ENCODE results near the gene AAMP.

Gene AAMP

DNA sequence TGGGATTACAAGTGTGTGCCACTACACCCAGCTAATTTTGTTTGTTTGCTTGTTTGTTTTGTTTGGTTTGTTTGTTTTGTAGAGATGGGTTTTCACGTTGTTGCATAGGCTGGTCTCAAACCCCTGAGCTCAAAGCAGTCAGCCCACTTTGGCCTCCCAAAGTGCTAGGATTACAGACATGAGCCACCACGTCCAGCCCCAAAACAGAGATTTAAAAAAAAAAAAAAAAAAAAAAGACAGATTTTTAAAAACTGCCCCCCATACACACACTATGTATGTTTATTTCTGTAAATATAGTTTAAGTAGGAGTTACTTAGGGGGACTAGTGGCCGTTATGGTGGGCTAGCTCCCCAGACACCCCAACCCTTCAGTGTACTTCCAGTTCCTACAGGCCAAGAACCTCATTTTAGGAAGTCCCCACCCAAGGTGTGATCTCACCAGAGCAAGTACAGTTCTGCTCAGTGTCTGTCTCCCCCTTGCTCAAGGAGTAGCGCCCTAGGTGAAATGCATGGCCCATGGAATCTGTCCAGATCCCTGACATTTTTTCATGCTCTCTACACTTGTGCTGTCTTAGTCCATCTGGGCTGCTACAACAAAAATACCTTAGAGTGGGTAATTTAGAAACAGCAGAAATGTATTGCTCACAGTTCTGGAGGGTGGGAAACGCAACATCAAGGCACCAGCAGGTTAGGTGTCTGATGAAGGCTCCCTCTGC is 23.9 kb upstream of the AAMP start:
- no peak for DNase-seq

DNA sequence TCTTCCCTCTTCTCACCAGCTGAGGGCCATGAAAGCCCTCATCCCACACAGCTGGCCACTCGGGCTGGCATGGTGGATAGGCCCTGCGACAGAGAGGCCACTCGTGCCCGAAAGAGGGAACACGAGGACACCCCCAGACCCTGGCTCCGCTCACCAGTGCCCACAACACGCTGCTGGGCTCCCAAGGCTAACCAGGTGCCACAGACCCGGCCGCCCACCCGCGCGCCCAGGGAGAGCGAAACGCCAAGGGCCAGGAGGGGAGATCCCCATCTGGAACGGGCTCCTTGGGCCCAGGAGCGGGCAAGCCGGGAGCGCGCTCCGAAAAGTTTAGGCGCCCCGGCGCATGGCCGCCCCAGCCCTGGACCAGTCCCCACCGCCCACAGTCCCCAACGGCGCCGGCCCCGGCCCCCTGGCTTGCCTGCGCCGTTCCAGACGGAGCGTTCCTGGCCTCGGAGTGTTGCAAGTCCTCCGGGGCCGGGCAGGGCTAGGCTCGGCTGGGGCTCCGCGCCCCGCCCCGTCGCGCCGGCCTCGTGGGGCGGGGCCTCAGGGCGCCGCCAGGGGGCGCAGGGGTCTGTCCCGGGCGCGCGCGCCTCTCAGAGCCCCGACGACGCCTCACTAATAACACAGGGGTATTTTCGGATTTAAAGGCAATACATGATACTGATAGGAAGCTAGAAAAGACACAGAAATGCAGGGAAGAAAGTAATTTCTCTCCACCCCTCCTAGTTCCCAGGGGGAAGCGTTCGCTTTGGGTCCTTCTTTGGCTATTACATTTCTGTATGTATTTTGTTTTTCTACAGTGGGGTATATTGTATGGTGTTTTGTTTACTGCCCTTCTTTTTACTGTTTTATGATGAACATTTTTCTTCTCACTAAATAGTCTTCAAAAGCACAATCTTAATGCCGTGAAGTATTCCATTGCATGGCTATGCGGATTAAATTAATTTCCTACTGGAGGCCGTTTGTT is 22.4 kb upstream of the AAMP start, which contains the start of gene TMBIM1:
TSS of gene TMBIM1 (minus strand) at position 456 of the 967 bp plus-strand sequence. CDS start 10,362 bp downstream, outside the sequence.
- DNase-seq, result no peak

DNA sequence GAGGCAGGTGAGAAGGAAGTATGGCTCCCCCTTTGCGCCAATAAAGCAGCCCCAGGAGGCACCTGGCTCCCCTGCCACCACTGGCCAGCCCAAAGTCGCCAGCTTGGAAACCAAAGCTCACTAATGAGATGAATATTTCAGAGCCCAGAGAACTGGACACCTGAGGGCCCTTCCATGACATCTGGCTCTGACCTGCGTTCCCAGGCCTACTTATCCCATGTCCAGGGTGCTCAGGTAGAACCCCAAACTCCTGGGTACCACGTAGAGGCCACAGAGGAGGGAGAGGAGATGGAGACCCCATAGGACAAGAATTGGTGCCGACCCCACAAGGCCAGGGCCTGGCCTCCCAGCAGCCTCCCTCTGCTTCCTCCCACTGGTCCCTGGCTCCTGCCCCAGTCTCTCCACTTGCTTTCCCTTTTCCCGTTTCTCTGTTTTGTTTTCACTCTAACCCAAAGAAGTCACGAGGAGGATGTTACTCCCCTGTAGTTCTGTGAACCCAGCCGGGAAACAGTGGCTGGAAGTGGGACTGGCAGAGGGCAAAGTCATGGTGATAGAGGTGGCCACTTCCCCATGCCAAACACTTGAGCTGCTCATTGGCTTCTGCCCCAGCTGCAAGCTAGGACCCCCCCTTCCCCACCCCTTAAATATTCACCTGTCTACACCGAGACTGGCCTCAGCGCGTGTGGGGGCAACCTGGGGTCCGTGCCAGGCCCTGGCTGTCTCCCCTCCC is 21.5 kb upstream of the AAMP start:
- DNase-seq, result no peak

DNA sequence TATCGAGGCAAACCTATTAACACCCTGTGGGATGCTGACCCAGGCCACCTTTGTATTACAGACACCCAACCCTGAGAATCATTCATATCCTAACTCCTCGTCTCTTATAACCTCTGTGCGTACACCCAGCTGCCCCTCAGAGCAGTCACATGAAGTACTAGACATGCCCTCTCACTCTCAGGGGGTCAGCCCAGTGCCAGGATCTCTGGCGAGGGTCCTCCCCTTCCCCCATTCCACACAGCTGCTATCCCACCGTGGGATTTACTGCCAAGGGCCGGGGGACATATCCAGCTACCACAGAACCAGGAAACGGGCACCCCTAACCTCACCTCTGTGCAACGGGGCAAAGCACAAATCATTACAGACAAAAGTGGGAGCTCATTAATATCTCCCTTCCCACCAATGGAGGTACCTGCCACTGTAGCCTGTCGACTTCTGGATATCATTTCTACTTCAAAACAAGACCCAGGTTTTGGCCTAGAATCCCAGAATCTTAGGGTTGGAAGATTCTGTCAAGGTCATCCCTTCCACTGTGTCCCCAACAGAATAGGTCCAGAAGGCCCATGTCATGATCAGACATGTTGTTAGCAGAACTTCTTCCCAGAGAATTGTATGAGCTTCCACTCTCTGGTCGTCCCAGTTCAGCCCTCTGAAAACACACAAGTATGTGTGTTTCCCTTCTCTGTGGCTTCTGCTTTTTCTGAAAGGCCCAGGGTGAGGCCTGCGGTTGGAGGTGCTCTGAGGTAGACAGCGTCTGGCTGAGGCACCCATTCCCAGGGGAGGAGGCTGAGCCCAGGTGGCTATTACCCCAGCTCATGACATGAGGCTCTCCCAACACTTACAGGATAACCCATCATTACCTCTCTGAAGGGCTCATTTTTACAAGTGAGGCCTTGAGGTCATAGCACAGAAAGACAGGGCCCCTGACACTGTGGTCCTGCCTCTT is 20.7 kb upstream of the AAMP start:
- no peak for DNase-seq

DNA sequence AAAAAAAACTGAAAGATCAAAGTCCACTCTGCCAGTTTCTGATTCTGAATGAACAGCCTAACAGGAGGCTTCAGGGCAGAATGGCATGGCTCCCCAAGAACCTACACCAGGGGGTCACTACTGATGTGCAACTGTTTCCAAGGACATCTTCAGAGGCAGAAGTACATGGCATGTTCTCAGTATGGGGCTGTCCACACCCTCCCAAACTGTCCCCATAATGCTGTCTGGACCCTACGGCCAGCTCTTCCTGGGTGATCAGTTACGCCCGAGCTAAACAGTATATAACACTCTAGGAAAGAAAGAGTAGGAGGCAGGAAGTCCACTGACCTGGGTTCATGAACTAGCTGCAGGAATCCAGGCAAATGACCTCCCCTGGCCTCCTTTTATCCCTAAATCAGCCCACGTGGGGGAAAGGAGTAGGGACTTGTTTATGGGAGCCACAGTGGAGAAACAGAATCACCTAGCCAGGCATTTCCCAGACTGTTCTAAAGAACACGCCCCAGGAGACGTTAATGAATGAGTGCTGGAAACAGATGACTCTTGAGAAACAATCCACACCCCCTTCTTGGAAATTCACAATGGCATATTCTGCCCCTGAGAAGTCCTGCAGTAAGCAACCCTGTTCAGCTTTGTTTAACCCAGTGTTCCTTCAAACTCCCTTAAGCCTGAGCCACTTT is 19.8 kb upstream of the AAMP start:
- no peak for DNase-seq

DNA sequence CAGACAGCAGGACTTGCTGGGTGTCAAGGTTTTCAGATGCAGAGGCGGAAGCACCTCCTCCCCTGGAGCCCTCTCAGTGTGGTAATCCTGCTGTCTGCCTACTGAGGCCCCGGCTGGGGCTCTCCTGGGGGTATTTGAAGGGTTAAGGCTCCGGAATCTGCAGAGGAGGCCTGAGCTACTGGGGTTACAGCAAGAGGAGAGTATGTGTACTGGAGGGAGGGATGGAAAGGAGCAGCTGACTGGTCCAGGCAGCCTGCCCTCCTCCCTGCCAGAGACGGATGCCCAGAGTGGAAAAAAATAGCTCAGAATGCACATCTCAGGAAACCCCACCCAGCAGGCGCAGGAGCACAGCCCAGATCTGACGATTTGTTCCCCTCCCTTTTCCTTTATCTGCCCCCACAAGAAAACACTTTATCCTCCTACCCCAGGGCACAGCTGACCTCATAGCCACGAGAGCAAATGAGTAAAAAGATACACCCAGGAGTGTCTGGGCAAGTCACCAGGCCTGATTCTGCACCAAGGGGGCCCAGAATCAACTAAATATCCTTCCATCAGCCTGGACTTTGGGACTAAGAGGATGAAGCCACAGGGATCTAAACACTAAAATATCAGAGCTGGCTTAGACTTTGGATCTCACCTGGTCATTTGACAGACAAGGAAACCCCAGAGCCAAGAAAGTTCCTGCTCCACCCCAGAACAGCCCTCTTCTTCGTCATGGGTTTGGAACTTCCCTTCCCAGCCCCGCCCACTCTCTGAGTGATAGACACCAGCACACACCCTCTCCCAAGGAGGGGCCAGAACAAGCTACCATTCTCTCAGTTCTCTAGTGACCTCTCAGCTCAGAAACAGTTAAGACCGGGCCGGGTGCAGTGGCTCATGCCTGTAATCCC is 16.9 kb upstream of the AAMP start:
- DNase-seq, result no peak

DNA sequence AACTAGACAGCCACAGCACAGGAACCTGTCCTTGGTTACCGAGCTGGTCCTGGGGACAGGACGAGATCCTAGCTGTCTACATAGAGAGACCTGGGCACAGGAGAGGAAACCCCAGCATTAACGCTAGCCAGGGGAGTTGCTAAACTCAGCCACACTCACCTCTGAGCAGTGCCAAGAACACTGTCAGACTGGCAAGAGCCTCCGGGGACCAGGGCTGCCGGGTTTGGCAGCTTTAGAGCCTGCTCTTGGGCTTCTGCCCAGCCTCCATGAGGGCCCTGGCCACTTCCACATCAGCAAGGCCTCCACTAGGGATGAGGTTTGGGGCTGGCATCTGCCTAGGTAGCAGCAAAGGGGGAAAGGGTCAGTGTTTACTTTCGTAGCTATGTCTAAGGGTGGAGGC is 15.7 kb upstream of the AAMP start:
- DNase-seq, result no peak

DNA sequence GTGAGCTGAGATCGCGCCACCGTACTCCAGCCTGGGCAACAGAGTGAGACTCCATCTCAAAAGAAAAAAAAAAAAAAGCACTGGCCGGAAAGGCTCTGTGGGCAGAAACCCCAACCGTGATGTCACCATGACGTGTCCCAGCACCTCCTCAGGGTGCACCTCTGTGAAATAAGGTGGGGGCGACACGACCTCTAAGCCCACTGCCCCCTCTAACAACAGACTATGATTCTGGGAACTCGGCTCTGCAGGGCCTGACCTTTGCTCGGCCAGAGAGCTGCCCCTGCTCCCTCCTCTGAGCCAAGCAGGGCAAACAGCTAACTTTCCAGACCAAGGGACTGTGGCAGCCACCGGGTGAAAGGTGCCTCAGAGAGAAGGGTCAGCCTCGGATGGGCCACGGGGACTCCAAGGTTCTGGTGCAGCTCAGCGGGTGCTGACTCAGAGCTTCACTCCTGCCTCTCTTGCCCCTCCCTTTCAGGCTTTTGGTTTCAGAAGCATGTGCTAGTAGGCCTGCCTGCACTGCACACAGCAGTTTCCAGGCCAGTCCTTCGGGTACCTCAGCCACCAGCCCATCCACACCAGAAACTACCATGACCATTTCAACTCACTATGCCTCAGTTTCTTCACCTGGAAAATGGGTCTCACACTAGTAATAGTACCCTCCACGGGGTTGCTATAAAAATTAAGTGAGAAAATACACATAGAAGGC is 14.3 kb upstream of the AAMP start:
- DNase-seq, result no peak

DNA sequence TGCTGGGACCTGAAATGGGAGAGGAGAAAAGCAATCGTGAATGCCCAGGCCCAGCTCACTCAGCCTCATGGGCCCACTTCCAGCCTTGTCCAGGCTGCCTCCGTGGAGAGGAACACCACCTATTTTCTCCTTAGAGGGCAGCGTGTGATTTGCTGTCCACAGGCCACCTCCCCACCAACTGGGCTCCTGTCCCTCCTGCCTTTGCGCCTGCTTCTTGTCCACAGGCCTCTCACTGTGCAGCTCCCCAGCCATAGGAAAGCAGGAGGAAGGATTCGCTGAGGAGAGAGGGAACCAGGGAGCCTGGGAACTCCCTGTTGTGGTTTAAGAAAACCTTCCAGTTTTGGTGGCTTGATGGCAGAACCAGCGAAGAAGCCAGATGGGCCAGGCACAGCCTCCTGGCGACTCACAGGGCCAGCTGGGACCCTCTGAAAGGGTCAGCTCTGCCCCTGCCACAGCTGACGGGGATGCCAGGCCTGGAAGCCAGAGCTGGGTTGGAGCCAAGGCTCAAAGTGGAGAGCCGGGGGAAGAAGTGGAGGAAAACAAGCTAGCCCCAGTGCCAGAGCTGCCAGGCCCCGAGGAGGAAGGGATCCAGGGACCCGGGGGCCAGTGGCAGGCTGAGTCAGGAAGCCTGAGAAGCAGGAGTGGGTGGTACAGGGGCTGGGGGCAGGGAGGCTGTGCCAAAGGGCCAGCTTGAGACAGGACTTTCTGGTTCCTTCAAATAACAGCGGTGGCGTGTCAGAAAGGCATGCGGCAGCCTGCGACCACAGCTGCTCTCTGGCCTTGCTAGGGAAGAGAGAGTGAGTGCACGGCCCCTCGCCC is 12.4 kb upstream of the AAMP start:
- DNase-seq, result no peak

DNA sequence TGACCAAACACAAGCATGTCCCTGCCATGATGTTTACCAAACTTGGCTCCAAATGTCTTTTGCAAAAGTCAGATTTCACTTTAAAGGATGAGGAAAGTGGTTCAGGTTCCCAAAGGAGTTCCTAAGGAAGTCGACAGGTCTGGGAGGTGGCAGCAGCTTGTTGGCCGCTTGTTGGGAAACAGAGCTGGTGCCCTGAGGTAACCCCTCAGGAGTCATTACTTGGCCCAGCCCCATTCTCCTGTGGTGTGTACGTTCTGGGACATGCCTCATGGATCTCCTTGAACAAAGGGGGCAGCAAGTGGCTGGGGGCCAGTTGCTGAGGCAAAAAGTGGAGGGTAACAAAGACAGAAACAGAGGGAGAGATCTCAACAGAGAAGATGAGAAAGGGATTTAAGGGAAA is 11.5 kb upstream of the AAMP start:
- DNase-seq, result no peak

DNA sequence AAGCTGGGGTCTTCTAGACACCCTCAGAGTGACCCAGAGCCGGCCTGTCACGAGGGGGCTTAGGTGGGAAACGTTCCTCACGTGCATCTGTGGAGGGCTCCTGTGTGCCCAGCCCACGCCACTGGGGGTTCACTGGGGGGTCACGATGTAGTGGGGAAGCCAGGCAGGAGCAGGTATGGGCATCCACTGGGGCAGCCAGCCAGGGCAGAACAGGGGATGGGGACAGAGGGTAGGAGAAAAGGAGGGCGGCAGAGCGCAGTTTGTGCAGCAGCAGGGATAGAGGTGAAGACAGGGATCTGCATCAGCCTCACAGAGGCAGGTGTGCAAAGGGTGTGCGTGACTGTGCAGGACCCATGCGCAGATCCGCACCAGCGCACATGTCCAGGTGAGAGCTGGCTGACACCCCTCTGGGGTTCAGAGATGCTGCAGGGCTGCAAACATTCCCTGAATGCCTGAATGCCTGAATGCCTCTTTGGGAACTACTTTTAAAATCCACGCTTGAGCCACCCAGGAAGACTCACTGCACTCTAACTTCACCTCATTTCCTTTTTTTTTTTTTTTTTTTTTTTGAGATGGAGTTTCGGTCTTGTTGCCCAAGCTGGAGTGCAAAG is 10.4 kb upstream of the AAMP start:
- DNase-seq, result no peak

DNA sequence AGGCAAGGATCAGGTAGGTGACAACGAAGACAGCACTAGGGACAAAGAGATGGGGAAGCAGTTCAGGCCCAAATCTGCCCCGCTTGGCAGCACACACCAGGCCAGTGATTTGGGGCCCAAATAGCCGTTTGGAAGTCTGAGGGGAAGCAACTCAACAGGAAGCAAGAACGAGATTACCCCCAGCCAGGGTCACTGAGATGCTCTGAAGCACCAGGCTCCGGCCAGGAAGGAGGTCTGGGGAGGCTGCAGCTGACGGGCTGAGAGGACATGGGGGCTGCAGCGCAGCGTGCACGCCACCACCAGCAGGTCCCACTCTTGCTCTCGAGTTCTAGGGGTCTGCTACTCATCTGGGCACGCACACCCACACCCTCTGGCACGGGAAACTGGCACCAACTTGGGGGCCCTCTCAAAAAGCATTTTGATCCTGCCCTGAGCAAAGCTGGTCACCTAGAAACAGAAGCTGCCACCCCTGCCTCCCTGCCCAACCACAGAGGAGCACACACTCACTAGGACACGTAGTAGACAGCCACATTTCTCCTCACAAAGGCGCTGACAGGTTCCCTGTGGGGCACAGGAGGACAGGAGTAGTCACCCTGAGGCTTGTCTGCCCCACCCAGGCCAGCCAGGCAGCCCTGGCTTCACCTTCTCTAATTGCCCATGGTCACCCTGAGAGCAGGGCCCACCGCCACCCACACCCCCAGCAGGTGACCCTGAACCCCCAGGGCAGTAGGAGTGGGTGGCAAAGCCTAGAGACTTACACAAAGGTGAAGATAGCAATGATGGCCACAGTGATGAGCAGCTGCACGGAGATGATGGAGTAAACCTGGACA is 8.8 kb upstream of the AAMP start:
- no peak for DNase-seq

DNA sequence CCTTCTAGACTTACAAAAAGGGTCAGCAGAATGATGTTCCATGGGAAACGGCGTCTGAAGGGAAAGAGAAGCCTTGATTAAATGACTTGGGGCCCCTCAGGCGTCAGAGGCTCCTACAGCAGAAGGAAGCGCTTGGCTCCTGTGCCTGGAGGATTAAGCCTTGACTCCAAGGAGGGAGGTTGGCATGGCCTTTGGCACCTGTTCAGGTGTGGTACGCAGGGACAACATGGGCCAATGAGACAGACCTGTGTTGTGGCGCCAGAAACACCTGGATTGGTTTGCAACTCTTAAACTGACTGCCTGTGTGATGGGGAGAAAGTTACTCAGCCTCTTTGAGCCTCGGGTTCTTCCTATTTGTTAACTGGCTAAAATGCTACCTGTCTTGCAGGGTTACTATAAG is 8.0 kb upstream of the AAMP start:
- DNase-seq, result no peak

DNA sequence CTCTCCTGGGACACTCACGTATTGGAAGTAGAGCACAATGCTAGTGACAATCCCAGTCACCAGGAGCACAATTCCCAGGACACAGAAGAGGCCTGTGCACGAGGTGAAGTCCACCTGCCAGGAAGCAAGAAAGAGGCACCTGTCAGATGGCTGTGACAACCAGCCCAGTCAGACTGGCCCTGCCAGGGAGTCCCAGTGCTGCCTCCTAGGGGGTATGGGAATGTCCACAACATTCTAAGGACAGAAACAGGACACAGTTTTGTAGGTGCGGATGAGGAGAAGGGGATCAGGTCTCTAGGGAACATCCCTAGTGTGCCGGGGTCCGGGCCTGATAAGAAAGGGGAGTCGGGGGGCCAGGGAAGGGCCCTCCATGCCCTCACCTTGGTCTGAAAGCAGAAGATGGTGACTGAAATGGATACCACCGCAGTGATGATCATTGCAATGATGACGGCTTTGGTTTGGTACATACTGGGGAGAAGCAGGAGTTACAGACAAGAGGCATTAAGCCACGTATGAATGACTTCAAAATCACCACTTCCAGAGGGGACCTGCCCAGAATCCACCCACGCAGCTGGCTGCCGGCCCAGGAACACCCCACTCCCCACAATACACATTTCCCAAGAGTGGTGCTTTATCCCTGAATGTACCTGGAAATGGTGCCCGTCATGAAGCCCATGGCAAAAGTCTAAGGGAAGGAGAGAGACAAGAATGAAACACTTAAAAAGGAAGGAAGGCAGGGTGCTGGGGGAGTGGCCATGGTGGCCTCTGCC is 7.2 kb upstream of the AAMP start:
- no peak for DNase-seq

DNA sequence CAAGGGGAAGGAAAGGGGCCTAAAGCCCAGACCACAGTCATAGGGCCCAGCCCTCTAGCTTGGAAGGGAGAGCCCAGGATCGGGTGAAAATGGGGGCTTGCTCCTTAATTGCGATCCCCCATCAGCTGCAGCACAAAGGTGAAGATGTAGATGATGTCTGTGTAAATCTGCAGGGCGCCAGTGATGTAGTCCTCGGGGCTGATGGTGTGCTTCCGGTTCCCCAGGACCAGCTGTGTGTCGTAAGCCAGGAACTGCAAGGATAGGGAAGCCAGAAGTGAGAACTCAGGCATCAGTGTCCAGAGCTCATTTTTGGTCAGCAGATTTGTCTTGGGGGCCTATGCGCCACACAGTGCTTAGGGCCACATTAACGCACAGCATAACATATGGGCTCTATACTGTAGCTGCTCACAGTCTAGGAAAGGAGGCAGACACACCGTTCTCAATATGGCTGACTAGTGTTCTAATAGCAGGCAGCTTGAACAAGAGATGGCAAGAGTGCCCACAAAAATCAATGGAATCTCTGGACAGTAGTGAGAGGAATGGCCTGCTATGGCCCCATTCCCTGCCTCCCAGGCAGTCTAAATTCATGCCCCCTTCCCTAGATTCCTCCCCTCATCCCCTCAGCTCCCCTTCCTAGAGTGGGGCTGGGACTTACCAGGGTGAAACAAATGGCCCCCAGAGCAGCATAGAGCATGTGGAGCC is 5.6 kb upstream of the AAMP start:
- no peak for DNase-seq

DNA sequence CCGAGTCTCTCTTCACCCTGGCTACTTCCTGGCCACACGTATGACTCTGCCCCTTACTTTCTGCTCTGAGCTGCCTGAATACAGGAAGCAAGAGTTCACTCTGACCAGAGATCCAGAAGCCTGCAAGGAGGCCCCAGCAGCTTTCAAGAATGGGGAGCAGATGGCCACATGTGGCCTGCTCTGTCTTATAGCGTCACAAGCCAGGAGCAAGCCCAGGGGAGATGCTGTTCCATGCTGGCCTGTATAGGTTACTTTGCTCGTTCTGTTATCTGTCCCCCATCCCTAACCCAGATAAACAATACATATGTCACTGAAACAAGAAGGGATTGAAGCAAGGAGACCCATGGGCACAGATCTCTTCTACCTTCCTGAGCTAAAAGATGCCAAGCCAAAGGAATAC is 4.6 kb upstream of the AAMP start:
- no peak for DNase-seq
